Measurements from ENCODE around the gene ZFYVE9.

DNA sequence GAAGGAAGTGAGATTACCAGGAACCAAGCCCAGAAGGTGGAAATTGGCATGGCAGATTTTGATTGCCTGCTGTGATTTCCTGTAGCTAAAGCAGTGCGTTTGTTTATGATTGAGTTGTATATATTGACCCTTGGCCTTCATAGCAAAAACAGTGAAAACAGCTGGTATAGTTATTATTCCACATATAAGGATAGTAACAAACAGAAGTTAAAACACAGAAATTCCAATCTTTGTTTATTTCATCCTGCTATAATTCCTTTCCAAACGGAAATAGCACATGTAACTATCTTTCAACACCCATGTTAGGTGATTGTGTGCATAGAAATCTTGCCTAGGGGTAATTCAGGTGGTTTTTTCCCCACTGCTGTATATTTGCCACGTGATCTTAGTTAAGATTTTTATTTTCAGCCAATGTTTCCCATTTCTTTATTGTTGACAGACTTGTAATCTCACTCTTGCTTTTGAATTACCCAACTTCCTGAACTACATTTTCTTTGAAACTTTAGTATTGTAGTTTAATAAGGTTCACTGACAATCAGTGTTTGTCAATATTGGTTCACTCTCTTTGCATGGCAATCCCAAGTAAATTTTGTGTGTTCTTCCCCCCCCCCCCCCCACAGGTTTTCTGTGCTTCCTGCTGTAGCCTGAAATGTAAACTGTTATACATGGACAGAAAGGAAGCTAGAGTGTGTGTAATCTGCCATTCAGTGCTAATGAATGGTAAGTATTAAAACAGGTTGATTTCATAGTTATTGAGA, 121.4 kb downstream of the ZFYVE9 start:
- TF ChIP-seq, protein P1, sequence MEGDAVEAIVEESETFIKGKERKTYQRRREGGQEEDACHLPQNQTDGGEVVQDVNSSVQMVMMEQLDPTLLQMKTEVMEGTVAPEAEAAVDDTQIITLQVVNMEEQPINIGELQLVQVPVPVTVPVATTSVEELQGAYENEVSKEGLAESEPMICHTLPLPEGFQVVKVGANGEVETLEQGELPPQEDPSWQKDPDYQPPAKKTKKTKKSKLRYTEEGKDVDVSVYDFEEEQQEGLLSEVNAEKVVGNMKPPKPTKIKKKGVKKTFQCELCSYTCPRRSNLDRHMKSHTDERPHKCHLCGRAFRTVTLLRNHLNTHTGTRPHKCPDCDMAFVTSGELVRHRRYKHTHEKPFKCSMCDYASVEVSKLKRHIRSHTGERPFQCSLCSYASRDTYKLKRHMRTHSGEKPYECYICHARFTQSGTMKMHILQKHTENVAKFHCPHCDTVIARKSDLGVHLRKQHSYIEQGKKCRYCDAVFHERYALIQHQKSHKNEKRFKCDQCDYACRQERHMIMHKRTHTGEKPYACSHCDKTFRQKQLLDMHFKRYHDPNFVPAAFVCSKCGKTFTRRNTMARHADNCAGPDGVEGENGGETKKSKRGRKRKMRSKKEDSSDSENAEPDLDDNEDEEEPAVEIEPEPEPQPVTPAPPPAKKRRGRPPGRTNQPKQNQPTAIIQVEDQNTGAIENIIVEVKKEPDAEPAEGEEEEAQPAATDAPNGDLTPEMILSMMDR (IDR thresholded peaks at IDR 0.05 in 2 of 3, conservative IDR thresholded peaks at IDR 0.05 in 1 of 3; ENCODE audit: control insufficient read depth in 2 of 3, extremely low read depth in 1 of 3, insufficient read depth in 1 of 3, low read depth in 3 of 3, low read length in 3 of 3): no peak
- TF ChIP-seq, protein P2, sequence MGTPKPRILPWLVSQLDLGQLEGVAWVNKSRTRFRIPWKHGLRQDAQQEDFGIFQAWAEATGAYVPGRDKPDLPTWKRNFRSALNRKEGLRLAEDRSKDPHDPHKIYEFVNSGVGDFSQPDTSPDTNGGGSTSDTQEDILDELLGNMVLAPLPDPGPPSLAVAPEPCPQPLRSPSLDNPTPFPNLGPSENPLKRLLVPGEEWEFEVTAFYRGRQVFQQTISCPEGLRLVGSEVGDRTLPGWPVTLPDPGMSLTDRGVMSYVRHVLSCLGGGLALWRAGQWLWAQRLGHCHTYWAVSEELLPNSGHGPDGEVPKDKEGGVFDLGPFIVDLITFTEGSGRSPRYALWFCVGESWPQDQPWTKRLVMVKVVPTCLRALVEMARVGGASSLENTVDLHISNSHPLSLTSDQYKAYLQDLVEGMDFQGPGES (IDR thresholded peaks at IDR 0.05): no peak

Measured in GM12878 (cell line).